Fibroblast of the aortic adventitia (primary cell): ENCODE measurements around the gene CIT. TPM values are rescaled to one million over a fixed set of nuclear protein-coding genes. Genes with fewer than 3 reads are reported as not detected.

Experiments used
- DNase-seq: peaks from one replicate; pipeline ENCODE4 v3.0.0-alpha.2; 2010; ENCODE audit warnings: low read depth
- H3K4me3 ChIP-seq: 2 replicates; pipeline ENCODE4 v1.5.1; 2011; ENCODE audit warnings: low read depth, mild to moderate bottlenecking, control low read depth, low read length, moderate library complexity
- CTCF ChIP-seq: IDR thresholded peaks from 2 replicates; pipeline ENCODE4 v1.5.1; 2011; ENCODE audit warnings: mild to moderate bottlenecking, low read length, control low read depth, inconsistent platforms; ENCODE audit not compliant: insufficient read depth
- total RNA-seq: library from RNA; depleted of rRNA; stranded (reverse); fragments of >200 nt; gene quantifications from 2 replicates; pipeline ENCODE4 v1.2.3, GENCODE V29; 2012; ENCODE audit warnings: low replicate concordance

Gene CIT
- total RNA-seq, 1 donor, result 48.0 TPM

- TF ChIP-seq CTCF, result no peak
- H3K4me3 ChIP-seq, result no peak overlapping the region
- DNase-seq, result no peak
These were observed 203.5 kb downstream of the CIT start for GRCh38 chr12:119673634-119674033.

GRCh38 chr12:119672194-119672593, 204.9 kb downstream of the CIT start:
- no peak overlapping the region for H3K4me3 ChIP-seq
- no peak for TF ChIP-seq CTCF
- no peak for DNase-seq

- TF ChIP-seq CTCF, result no peak
- no peak for DNase-seq
These were observed 206.1 kb downstream of the CIT start for GRCh38 chr12:119671070-119671469.

GRCh38 chr12:119669744-119670472, 207.2 kb downstream of the CIT start:
- TF ChIP-seq CTCF, result no peak
- DNase-seq, result no peak
- H3K4me3 ChIP-seq, result no peak overlapping the region

More at GRCh38 chr12:119671070-119671469, 206.1 kb downstream of the CIT start:
- no peak overlapping the region for H3K4me3 ChIP-seq

- peak overlapping the region; percentile 97 for H3K4me3 ChIP-seq
- no peak for TF ChIP-seq CTCF
- peak; percentile 24 for DNase-seq
These were observed 208.7 kb downstream of the CIT start for GRCh38 chr12:119668324-119668841.

- peak; percentile 81 for TF ChIP-seq CTCF
- DNase-seq, result peak; percentile 96
- H3K4me3 ChIP-seq, result peak within 1 kb of the TSS; percentile 97
These were observed 209.4 kb downstream of the CIT start, which contains the start of gene PRKAB1 for GRCh38 chr12:119667577-119668323. Gene PRKAB1, plus strand, starts transcription at chr12:119668133. Its CDS starts 112 bp downstream, at chr12:119668245.
